CD4-positive, alpha-beta T cell (primary cell): ENCODE measurements around the gene LRP8. TPM values are rescaled to one million over a fixed set of nuclear protein-coding genes. Genes with fewer than 3 reads are reported as not detected.
"Not testable (repeated sequence)": the region's sequence is repeated elsewhere in the genome, so short reads cannot be mapped to it uniquely, and the experiment has no call there.

Source experiments
- ATAC-seq: fragments of 200-7000 bp; cut with Tn5 transposase; one replicate; pipeline ENCODE4 v1.10.0; 2022; ENCODE audit warnings: mild to moderate bottlenecking; ENCODE audit not compliant: poor library complexity
- CTCF ChIA-PET: fragments of 350-600 bp; sonication (Branson Sonifier 250); formaldehyde crosslinking; loops from one replicate; lab custom pipeline; 2021; ENCODE audit warnings: antibody characterized with exemption, inconsistent platforms; lab: Charles Lee
- POLR2A ChIA-PET: fragments of 350-600 bp; sonication (Branson Sonifier 250); formaldehyde crosslinking; loops from one replicate; lab custom pipeline; 2021; ENCODE audit warnings: antibody characterized with exemption, inconsistent platforms; lab: Charles Lee
- DNase-seq, 14 experiments: peaks; one replicate each; pipeline ENCODE4 v3.0.0-alpha.2; 2013 to 2020; ENCODE audit warnings: mixed read lengths in 2 of 14
- H3K27ac ChIP-seq, 2 donors: one replicate each; pipeline versions ENCODE4 v1.5.1 to v1.7.0; 2013; ENCODE audit warnings: low read length in 2 of 2, low read depth in 1 of 2, mild to moderate bottlenecking in 1 of 2
- H3K27me3 ChIP-seq, 2 experiments: 1 replicate in 1 of 2; 2 replicates in 1 of 2; pipeline versions ENCODE4 v1.6.1 to v1.7.0; 2013; ENCODE audit warnings: low read length in 2 of 2, control low read depth in 1 of 2, mild to moderate bottlenecking in 1 of 2, moderate library complexity in 1 of 2; ENCODE audit not compliant: insufficient read depth in 2 of 2, control insufficient read depth in 1 of 2
- H3K36me3 ChIP-seq: one replicate; pipeline ENCODE4 v1.6.1; 2013; ENCODE audit warnings: low read length, control low read depth; ENCODE audit not compliant: insufficient read depth
- H3K4me1 ChIP-seq: one replicate; pipeline ENCODE4 v1.6.1; 2013; ENCODE audit warnings: low read length, control low read depth; ENCODE audit not compliant: insufficient read depth
- H3K4me3 ChIP-seq: one replicate; pipeline ENCODE4 v1.5.1; 2013; ENCODE audit warnings: mild to moderate bottlenecking, low read length, moderate library complexity
- H3K9me3 ChIP-seq, 2 experiments: 1 replicate in 1 of 2; 2 replicates in 1 of 2; pipeline versions ENCODE4 v1.6.1 to v1.7.0; 2013; ENCODE audit warnings: low read length in 2 of 2, mild to moderate bottlenecking in 2 of 2, control low read depth in 1 of 2, moderate library complexity in 1 of 2; ENCODE audit not compliant: control insufficient read depth in 1 of 2, insufficient read depth in 1 of 2
- H3K27ac Mint-ChIP-seq: one replicate; pipeline ENCODE4 v1.8.0; 2020; ENCODE audit warnings: mixed read lengths
- H3K27me3 Mint-ChIP-seq: one replicate; pipeline ENCODE4 v1.8.0; 2021; ENCODE audit warnings: mixed read lengths
- H3K36me3 Mint-ChIP-seq: one replicate; pipeline ENCODE4 v1.8.0; 2021; ENCODE audit warnings: low read depth, mixed read lengths
- H3K4me1 Mint-ChIP-seq: one replicate; pipeline ENCODE4 v1.8.0; 2021; ENCODE audit warnings: low read depth, mixed read lengths
- H3K4me3 Mint-ChIP-seq: one replicate; pipeline ENCODE4 v1.8.0; 2020; ENCODE audit warnings: mild to moderate bottlenecking, mixed read lengths
- H3K9me3 Mint-ChIP-seq: one replicate; pipeline ENCODE4 v1.8.0; 2020; ENCODE audit warnings: mixed read lengths
- intact Hi-C, 2 experiments: fragments of 100-400 bp; cut with DNase I in 1 of 2; cut with micrococcal nuclease in 1 of 2; formaldehyde crosslinking; loops; one replicate each; pipeline versions ENCODE4 v1.15.1 to v1.9.0; 2023 to 2025; cut with DNase I, micrococcal nuclease
- total RNA-seq, 174 experiments: library from RNA in 2 of 174; stranded (reverse) in 2 of 174; gene quantifications; one replicate each; pipeline ENCODE4 v1.2.3 and lab custom pipeline; 2021 to 2026
- TF ChIP-seq, protein P1 (sequence below): fragments of 200-600 bp; IDR thresholded peaks from one replicate; pipeline ENCODE4 v1.8.0; 2022; ENCODE audit warnings: antibody characterized with exemption, mild to moderate bottlenecking

The LRP8 gene
- total RNA-seq, 2 experiments from 2014 or later, result 8.1 to 11.5 TPM

DNA sequence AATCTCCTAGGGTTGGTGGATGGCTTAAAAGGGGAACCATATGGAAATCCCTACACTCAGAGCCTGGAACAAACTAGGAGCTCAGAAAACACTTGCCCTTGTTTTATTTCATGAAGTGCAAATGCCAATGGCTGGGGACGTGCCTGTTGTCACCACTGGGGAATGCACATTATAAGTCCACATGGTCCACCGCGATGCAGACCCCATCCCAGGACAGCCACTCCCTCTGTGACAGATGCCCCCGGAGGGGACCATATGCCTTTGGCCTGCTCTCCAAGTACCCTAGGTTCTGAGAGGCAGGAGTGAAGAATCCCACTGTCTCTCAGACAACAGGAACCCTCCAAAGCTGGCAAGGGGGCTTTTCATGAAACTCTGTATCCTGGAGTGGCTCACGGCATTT, 42.3 kb downstream of the LRP8 start:
- intact Hi-C loops, result no loop called here
- no peaks in the 10 kb centered on the region for H3K4me1 ChIP-seq
- ChIA-PET CTCF (interaction anchor here (1.3 kb wide), 1 partner anchor 108 kb away, joined by 6 read pairs; no protein-coding TSS in a partner anchor), POLR2A (no interaction called here)
- peaks cover 6% of the 10 kb centered on the region for H3K36me3 ChIP-seq
- no peaks in the 10 kb centered on the region for H3K27me3 ChIP-seq
- no peak overlapping the region for H3K4me3 ChIP-seq
- Mint-ChIP-seq H3K4me1 (no peaks in the 10 kb centered on the region), H3K36me3 (no peaks in the 10 kb centered on the region), H3K4me3 (no peak overlapping the region), H3K27ac (no peak overlapping the region), H3K9me3 (no peaks in the 10 kb centered on the region), H3K27me3 (no peaks in the 10 kb centered on the region)
- ATAC-seq (no peak), DNase-seq (no peak)
- no peak overlapping the region for H3K27ac ChIP-seq
- no peaks in the 10 kb centered on the region for H3K9me3 ChIP-seq
- TF ChIP-seq, protein P1, sequence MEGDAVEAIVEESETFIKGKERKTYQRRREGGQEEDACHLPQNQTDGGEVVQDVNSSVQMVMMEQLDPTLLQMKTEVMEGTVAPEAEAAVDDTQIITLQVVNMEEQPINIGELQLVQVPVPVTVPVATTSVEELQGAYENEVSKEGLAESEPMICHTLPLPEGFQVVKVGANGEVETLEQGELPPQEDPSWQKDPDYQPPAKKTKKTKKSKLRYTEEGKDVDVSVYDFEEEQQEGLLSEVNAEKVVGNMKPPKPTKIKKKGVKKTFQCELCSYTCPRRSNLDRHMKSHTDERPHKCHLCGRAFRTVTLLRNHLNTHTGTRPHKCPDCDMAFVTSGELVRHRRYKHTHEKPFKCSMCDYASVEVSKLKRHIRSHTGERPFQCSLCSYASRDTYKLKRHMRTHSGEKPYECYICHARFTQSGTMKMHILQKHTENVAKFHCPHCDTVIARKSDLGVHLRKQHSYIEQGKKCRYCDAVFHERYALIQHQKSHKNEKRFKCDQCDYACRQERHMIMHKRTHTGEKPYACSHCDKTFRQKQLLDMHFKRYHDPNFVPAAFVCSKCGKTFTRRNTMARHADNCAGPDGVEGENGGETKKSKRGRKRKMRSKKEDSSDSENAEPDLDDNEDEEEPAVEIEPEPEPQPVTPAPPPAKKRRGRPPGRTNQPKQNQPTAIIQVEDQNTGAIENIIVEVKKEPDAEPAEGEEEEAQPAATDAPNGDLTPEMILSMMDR, result no peak

DNA sequence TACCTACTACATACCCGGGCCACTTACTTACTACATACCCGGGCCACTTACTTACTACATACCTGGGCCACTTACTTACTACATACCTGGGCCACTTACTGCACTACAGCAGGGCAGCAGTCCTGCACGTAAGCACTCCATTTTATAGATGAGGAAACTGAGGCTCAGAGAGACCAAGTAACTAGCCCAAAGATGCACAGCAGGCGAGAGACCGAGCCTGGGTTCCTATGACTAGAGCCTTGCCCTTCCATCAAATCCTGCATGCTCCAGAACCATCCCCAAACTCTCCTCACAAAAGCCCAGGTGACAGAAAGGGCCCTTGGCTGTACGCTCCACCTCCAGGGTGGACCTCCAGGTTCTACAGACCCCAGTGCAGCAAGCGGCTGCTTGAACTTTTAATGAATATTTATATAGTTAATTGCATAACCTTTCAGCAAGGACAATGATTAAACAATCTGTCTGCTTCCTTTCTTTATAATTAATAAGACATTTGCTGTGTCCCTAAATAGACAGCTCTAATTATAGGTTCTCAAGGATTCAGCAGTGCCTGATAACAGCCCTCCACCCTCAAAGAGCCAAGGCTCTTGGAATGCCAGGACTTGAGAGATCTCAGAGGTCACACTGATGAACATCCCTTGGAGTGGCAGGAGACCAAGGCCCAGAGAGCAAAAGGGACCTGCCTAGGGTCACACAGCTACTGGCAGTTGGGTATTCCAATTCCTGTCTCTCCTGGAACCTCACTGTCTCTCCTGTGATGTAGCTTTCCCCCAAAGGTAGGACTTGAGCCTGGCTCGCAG, 43.4 kb downstream of the LRP8 start:
- ATAC-seq (no peak), DNase-seq (no peak)
- ChIA-PET CTCF (no interaction called here), POLR2A (no interaction called here)
- no peaks in the 10 kb centered on the region for H3K9me3 Mint-ChIP-seq
- no peak overlapping the region for H3K4me3 Mint-ChIP-seq
- H3K27ac ChIP-seq, result no peak overlapping the region
- peaks cover 6% of the 10 kb centered on the region for H3K36me3 ChIP-seq
- H3K27ac Mint-ChIP-seq, result no peak overlapping the region
- H3K27me3 ChIP-seq, result no peaks in the 10 kb centered on the region
- H3K9me3 ChIP-seq, result no peaks in the 10 kb centered on the region
- H3K4me3 ChIP-seq, result no peak overlapping the region
- no peaks in the 10 kb centered on the region for H3K36me3 Mint-ChIP-seq
- intact Hi-C loops, result no loop called here
- TF ChIP-seq, protein P1, result no peak
- no peaks in the 10 kb centered on the region for H3K4me1 Mint-ChIP-seq
- H3K27me3 Mint-ChIP-seq, result no peaks in the 10 kb centered on the region
- H3K4me1 ChIP-seq, result no peaks in the 10 kb centered on the region

DNA sequence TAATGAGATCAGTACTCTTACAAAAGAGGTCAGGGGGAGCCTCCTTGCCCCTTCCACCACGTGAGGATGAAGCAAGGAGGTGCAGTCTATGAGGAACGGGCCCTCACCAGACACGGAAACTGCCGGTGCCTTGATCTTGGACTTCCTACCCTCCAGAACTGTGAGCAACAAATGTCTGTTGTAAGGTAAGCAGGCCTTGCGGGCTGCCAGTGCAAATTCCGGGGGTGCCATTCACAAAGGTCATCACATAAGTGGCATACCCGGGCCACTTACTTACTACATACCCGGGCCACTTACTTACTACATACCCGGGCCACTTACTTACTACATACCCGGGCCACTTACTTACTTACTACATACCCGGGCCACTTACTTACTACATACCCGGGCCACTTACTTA, 44.7 kb downstream of the LRP8 start:
- H3K27me3 Mint-ChIP-seq, H3K9me3 Mint-ChIP-seq, H3K27me3 ChIP-seq, H3K4me3 Mint-ChIP-seq, H3K4me1 Mint-ChIP-seq, POLR2A ChIA-PET, H3K9me3 ChIP-seq, H3K4me1 ChIP-seq, H3K36me3 Mint-ChIP-seq, CTCF ChIA-PET, H3K27ac ChIP-seq, H3K4me3 ChIP-seq, H3K27ac Mint-ChIP-seq, H3K36me3 ChIP-seq, ATAC-seq, DNase-seq, intact Hi-C loops: not testable (repeated sequence)

DNA sequence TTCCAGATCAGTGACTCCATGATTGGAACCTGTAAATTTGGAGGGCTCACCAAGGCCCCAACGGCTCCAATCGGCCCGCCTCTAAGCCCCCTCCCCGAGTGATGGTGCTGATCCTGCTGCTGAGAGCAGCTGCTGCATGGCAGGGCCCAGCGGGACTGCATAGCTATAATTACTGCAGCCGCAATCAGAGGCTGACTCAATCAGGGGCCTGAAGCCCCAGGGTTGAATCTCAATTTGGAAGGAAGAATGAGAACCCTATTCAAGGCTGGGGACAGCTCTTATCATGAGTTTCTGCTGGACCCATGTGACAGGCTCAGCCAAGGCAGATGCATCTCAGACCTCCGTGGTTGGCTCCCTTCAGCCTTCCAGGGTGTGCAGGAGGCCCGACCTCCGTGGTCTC, 46.7 kb downstream of the LRP8 start:
- no peak overlapping the region for H3K27ac ChIP-seq
- H3K36me3 Mint-ChIP-seq, result peaks cover 3% of the 10 kb centered on the region
- no peaks in the 10 kb centered on the region for H3K27me3 Mint-ChIP-seq
- no peaks in the 10 kb centered on the region for H3K9me3 ChIP-seq
- TF ChIP-seq, protein P1, result no peak
- no peaks in the 10 kb centered on the region for H3K27me3 ChIP-seq
- no peaks in the 10 kb centered on the region for H3K9me3 Mint-ChIP-seq
- no peak for DNase-seq
- POLR2A ChIA-PET, result no interaction called here
- no peaks in the 10 kb centered on the region for H3K36me3 ChIP-seq
- CTCF ChIA-PET, result interaction anchor here (0.7 kb wide), 1 partner anchor 112 kb away, joined by 3 read pairs; no protein-coding TSS in a partner anchor
- H3K4me1 Mint-ChIP-seq, result no peaks in the 10 kb centered on the region
- no peaks in the 10 kb centered on the region for H3K4me1 ChIP-seq
- no peak overlapping the region for H3K4me3 Mint-ChIP-seq
- ATAC-seq, result no peak
- H3K27ac Mint-ChIP-seq, result no peak overlapping the region
- no peak overlapping the region for H3K4me3 ChIP-seq
- intact Hi-C loops, result no loop called here
